GM19324 (cell line): Measurements from ENCODE around the gene MAGI1.
"Not testable (repeated sequence)": the region's sequence is repeated elsewhere in the genome, so short reads cannot be mapped to it uniquely, and the experiment has no call there.

Experiments
- ATAC-seq: cut with Tn5 transposase; IDR thresholded peaks from one replicate; pipeline ENCODE4 v1.9.1; 2021; ENCODE audit warnings: mild to moderate bottlenecking, moderate library complexity; ENCODE audit not compliant: unreplicated experiment, low FRiP score

The MAGI1 gene

DNA sequence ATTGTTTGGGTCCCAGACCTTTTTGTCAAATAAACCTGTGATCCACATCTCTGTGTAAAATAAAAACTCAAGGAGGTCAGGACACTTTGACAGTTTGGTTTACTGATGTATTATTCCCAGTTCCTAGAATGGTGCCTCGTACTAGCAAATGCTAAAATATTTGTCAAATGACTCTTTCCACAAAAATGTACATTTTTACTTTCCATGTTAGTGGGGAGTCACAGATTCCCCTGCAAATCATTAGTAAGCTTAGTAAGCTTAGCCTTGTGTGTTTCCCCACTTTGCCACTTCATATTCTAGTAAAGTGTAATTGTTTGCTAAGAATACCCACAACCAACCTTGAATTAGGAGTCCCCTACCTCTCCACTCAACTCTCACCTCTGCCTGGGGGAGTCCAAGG is 2.4 kb upstream of the MAGI1 start:
- ATAC-seq = no peak

DNA sequence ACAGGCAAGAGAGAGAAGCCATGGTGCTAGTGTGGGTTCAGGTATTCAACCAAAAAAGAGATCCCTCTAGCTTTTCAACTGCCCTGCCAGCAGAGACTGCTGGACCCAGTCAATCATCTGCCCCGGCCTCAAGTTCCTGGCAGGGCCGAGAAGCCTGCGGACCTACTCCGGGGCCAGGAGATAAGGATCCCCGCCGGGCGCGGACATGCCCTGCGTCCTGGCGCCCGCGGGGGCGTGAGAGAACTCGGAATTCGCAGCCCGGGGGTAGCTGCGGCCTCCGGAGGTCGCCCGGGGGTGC is 821 bp upstream of the MAGI1 start:
- ATAC-seq = no peak

DNA sequence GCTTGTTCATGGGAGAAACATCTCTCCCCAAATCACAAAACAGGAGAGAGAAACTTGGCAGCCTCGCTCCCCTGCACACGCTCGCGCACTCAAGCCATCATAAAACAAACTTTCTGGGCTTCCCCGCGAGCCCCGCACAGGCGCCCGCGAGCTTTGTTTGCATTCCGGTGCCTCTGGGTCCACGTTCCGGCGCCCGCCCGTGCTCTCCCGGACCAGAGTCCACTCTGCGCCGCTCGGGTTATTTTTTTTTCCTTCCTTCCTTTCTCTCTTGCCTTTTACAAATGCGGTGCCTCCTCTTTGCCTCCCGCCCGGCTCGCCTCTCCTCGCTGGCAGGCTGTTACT is 363 bp downstream of the MAGI1 start:
- ATAC-seq = peak; percentile 4

DNA sequence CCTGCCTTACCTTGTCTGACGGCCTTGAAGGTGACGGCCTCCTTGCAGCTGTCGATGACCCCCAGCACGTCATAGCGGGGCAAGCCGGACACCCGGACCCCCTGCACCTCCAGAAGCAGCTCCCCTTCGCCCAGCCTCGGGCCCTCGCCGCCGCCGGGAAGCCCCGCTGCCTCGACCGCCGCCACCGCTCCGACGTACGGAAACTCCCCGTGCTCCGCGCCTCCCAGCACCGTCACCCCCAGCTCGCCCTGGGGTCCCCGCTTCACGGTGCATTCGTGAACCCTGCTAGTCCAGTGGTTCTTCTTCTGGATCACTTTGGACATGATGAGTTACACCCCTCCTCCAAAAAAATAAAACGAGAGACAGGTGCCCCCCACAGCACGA is 740 bp downstream of the MAGI1 start:
- no peak for ATAC-seq

DNA sequence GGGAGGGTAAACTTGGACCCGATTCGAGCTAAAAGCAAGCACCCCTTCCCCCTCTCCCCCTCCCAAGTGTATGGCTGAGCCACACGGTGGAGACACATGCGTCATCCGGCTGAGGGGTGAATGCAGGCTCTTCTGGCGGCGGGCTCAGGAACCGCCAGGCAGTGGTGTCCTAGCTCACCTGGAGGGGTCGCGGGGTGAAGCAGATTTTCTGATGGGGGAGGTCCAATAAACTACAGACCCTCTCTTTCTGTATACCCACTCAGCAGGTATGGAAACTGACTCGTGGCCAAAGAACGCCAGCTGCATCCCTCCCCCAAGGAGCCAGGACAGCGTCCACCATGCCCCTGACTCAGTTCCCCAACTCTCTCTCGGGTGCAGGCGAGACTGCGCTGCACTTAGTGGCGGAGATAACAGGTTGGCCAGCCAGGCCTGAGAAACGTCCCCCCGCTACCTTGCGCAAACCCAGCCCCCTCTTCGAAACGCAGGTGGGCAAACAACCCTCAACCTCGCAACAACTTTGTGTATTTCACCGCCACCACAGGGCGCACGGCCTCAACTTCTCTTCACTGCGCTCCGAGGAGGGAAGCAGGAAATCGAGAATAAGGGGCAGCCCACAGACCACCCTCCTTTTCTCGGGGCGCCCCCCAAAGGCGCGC is 1.3 kb downstream of the MAGI1 start:
- no peak for ATAC-seq

DNA sequence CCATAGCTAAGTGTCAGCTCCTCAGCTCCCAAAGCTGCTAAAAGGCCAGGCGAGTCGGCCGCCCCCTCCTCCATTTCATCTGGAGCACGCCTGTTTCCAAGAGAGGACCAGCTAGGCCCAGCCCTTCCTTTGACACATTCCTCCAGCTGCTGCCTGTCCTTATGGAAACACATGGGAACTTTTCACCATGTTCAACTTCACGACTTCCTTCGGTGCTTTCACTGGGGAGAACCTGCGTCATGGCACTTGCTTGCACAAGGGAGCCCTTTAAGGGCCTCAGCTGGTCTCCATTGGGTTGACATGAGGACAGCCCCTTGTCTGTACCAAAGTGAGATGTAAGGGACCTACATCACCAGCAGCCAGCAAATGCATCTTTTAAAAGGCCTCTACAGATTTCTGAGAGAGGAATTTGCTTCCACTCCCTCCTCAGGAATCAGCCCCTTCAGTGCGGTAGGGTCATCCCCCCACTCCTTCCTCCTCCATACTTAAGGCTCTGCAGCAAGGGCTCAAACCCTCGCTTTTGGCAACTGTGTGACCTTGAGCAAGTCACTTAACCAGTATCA is 2.1 kb downstream of the MAGI1 start:
- ATAC-seq = no peak

DNA sequence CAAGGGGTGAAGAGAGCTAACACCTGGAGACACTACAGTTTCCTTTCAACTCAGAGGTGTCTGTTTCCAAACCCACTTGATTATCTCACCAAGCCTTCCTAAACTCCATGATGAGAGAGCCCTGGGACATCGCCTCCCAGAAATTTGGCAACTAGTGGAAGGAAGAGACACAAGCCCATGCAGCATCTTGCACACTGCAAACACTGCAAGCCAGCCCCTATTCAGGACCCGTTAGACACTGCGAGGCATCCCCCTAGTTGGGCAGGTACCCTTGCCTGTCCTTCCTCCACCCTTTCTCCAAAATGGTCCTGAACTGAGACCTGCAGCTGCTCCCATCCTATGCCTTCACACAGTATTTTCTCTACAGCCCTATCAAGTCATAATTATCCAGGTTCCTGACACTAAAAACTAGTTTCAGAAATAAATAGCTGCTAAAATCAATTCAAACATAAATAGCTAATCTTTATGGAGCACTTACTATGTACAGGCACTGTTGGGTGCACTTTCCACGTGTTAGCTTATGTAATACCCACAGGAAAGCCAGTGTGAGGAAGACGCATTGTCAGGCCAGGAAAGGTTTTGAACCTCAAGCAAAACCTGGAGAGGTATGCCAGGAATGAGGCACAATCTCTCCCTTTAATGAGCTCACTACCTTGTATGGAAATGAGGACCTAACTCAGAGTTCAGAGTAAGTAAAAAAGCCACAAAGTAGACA is 2.8 kb downstream of the MAGI1 start:
- ATAC-seq = no peak

DNA sequence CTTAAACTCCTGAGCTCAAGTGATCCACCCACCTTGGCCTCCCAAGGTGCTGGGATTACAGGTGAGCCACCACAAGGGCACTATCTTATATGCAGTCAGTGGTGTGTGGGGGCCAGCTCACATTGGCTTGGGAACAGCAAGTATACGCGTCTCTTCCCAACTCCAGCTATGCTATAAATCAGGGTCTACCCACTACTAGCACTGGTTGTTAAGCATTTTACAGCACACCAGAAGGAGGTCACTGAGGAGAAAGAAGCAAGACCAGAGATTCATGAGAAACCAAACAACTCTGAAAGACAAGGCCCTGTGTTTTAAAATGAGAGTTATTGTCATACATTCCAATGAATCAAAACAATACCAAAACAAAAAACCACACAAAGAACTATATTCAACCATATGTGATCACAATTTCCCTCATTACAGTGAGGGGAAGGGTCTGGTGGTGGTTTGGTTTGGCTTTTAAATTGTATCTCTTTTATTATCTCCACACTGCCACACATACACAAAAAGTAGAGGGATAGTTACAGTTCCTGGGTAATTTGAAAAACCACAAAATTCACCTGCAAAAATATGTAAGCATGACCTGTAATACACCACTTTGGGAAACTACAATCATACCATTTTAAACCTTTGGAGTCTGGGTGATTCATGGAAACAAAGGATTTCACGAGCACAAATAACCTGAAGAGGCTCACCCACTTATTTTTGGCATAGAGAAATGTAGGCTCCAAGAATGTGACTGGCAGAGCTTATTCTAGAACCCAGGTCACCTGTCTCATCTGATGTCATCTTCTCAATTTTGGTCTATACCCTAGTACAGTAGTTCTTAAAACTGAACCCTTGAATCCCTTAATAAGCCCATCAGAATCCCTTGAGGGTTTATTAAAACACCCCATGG is 5.2 kb downstream of the MAGI1 start:
- ATAC-seq = no peak

DNA sequence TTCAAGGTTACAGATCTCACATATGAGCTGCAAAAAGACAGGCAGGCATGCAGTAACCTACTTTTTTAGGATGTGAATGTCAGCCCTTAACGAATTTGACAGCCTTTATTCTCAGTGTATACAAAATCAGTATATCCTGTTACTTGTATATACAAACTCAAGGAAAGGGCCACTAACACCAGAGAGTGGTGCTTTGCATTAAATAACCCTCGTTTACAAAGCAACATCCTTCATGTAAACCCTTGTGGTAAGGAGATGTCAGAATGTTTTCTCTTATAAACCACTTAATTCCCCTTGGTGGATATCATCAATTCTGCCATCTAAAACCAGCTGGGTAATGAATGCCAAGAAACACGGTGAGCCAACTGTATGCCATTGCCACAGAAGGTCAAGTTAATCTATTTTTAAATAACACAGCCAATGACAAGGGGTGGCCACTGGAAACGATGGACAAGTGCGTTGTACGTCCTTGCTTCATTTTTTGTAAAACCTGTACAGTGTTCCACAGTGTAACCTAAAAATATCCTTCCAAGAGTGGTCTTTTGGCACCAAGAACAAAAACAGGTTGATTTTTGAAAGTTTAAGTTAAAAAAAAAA is 7.5 kb downstream of the MAGI1 start:
- ATAC-seq = no peak

DNA sequence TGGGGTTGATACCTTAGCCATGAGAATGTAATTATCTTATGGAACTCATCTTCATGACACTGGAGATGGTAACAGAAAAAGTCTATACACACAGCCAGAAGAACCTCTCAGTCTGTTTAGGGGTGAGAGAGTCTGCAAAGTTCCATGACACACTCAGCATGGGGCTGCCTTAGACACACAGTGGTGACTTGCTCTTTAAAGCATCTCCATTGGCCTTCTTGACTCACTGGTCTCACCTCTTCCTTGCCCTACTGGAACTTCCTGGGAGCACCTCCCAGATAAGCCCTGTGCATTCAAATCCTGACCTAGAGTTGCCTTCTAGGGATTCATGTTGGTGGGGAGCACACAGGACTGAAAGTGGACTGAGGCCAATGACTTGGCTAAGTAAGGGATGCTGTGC is 9.3 kb downstream of the MAGI1 start:
- no peak for ATAC-seq

DNA sequence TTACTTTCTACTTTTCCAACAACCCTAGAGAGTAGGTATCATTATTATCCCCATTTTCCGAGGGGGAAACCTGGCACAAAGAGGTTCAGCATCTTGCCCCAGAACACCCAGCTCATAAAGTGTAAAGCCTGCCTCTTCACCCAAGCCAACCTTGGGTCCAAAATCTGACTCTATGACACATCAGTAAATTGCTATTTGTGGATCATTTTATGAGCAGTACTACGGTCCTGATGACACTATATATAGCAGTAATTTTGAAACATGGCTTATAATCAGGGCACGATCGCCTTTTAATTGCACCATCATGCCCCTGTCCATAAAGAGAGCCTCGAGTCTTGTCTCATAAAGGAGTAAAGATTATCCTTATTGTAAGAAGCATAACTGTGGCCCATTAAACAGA is 9.7 kb downstream of the MAGI1 start:
- ATAC-seq = no peak

DNA sequence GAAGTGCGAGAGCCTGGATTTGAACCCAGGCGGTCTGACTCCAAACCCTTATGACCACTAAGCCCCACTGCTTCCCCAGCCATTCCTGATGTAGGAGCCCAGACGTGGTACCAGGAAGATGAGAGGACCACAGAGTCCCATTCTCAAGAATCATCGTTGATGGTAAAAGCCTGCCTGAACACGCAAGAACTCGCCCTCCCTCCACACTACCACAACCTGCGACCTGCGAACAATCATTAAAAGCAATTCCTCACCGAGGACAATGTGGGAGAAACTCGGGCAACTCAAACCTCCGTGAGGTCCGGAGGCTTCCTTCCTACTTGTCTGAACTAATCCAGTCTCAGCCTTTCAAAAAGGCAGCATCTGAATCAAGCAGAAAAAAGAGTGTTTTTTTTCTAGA is 10.3 kb downstream of the MAGI1 start:
- no peak for ATAC-seq

DNA sequence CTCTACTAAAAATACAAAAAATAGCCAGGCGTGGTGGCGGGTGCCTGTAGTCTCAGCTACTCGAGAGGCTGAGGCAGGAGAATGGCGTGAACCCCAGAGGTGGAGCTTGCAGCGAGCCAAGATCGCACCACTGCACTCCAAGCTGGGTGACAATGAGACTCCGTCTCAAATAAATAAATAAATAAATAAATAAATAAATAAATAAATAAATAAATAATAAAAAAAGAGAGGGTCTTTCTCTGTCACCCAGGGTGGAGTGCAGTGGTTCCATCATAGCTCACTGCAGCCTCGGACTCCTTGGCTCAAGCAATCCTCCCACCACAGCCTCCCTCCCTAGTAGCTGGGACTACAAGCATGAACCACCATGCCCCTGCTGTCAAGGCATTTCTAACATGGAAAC is 11.6 kb downstream of the MAGI1 start:
- ATAC-seq = not testable (repeated sequence)

DNA sequence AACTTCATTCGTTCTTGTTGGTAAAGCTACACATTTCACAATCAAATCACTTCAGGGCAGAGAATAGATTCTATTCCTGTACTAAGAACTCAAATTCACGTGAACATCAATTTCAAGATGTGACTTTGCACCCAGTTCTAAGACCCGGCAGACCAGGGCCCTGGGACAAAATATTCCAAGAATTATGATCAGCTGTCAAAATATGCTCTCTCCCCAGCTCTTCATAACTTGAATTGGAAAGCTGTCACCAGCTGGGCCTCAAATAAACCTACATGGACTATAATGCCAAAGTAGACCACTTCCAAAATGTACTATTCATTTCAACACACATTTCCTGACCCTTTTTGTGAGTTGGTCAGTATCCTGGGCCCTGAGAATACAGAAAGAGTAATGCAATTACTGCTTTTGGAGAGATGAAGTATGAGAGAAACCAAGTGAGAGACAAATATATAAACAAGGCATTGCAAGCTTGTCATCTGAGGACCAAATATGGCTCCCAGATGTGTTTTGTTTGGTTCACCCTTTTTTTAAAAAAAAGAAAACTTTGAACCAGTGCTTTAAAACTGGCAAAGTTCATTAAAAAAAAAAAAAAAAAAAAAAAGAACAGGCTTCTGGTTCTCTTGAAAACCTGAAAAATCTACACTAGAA is 14.9 kb downstream of the MAGI1 start:
- ATAC-seq = no peak

DNA sequence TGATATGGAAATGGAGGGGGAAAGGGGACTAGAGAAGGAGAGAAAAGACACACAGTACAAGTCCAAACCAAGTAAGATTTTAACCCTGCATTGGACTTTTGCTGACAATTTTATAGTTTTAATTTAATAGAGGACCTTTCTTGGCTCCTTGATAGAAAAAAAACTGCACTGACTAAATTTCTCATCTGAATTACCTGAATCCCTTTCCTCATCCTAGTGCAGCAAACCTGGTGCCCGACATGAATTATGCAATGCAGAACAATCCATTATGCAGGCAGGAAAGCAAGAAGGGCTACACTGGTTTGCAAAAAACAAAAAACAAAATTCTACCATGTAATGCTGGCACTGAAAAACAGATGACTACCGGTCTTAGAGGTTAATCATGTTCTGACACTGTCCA is 15.5 kb downstream of the MAGI1 start:
- no peak for ATAC-seq

DNA sequence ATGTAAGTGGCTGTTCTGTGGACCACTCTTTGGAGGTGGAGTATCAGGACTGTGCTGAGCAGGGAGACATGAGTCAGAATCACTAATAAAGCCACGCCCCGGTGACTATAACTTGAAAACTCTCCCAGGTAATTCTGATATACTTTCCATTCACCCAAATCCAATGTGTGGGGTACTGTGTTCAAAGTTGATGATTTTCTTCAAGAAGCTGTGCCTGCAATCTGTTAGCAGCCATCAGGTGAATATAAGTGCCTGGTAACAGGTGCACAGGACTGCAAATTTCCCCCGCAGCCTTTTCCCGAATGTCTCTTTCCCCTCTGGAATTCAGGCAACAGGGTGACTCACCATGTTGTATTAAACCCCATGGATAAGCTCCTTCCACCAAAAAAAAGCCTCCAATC is 17.0 kb downstream of the MAGI1 start:
- ATAC-seq = no peak

DNA sequence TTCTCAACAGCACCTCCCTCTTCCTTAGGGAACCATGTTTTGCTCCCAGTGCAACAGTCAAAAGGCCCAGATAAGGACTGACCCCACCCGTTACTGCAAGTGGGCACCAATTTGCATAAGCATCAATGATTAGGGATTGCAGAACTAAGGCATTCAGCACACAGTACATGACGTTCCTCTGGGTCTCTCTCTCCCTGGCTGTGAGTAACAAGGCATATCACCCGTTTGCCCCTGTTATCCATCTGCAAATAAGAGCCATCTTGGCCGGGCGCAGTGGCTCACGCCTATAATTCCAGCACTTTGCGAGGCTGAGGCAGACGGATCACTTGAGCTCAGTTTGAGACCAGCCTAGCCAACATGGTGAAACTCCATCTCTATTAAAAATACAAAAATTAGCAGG is 18.8 kb downstream of the MAGI1 start:
- no peak for ATAC-seq

DNA sequence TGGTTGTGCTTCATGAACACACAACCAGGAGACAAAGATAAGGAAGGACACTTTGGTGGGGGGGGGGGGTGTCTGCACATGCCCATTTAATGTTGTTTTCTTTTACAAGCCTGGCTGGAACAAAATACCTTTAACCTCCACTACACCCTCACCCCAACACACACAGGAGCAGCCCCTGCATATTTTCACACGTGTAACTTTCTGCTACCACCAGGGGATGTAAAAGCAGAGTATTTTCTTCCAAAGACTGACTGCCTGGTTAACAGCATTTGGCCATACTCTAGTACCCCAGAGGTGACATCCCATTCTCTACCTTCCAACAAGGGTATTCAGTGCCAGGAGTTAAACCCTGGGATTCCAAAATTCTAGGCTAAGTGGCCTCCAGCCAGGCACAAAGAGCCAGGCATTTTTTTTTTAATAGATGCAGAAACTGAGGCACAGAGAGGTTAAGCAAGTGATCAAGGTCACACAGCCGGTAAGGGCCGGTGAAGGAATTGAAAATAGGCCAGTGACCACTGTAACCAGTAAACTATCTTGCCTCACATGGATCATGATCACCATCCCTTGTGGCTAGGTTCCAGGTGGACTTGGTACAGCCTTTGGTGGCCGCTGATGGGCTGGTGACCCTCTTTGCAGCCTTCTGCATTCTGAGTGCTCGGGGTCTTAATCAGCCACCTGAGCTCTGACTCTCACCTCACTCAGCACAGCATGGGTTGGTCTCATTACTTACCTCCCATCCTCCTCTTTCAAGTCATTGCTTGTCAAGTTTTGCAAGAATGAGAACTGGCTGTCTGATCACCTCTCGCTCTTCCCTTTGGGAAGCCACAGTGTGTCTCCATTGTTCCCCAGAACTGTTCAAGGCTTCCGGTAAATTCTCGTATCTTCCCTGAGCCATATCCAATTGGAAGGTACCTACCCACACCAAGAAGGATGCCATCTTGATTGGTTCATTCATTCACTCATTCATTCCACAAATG is 20.4 kb downstream of the MAGI1 start:
- ATAC-seq = no peak

DNA sequence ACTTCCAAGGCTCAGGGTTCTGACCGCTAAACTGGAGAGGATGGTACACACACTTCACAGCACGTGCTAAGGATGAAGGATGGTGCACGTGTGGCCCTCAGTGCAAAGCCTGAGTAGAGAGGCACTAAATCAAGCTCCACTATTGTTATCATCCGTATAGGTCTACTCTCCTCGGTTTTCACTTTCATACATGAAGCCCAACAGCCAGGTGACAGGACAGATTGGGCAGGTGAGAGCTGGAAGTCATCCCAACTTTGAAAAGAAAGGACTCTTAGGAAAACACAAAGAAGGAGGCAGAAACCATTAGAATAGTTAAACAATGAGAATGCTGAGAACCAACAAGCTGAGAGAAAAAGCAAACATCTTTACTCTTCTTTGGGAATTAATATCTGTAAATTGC is 21.1 kb downstream of the MAGI1 start:
- no peak for ATAC-seq

DNA sequence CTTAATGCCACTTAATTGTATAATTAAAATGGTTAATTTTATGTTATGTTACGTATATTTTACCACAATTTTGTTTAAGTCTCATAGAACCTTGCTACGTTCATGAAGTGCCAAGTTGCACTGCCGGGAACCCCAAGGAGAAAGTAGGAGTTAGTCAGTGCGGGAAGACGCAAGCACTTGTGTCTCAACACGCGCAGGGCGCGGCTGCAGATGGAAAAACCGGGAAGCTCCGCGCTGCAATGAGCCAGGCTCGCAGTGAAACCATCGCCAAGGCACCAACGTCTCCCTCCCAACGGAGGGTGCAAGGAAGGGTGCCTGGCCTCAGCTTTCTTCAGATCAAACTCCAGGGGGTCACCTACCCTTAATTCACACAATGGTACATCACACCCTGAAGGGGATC is 21.6 kb downstream of the MAGI1 start:
- ATAC-seq = no peak
